HepG2 (cell line): ENCODE data around the gene WNK4. TPM values are rescaled to one million over a fixed set of nuclear protein-coding genes. Genes with fewer than 3 reads are reported as not detected.

Source experiments
- AKAP8 ChIP-seq: sonication (generic); formaldehyde crosslinking; IDR thresholded peaks from 2 replicates; pipeline ENCODE4 v1.5.1; 2020; ENCODE audit warnings: mild to moderate bottlenecking, missing genetic modification reagents
- DPF2 ChIP-seq: sonication (generic); formaldehyde crosslinking; IDR thresholded peaks from 2 replicates; pipeline ENCODE4 v1.4.0; 2020; ENCODE audit warnings: mild to moderate bottlenecking, low read depth, missing genetic modification reagents, borderline replicate concordance
- GABPB1 ChIP-seq: IDR thresholded peaks from 2 replicates; pipeline ENCODE4 v1.6.1; 2016; ENCODE audit warnings: mild to moderate bottlenecking, missing genetic modification reagents, moderate library complexity, missing compliant biosample characterization
- HBP1 ChIP-seq: IDR thresholded peaks from 2 replicates; pipeline ENCODE4 v1.6.1; 2016; ENCODE audit warnings: low read depth, control low read depth
- IKZF5 ChIP-seq: IDR thresholded peaks from 2 replicates; pipeline ENCODE4 v1.6.1; 2018; ENCODE audit warnings: missing genetic modification reagents, mild to moderate bottlenecking, missing compliant biosample characterization
- KDM5A ChIP-seq: fragments of 200-600 bp; sonication (generic); IDR thresholded peaks from 2 replicates; pipeline ENCODE4 v1.7.0; 2018; ENCODE audit warnings: antibody characterized with exemption, mild to moderate bottlenecking, low read length, borderline replicate concordance
- KLF11 ChIP-seq: IDR thresholded peaks from 2 replicates; pipeline ENCODE4 v1.6.1; 2016; ENCODE audit warnings: missing compliant biosample characterization
- LBX2 ChIP-seq: sonication (generic); formaldehyde crosslinking; IDR thresholded peaks from 2 replicates; pipeline ENCODE4 v1.5.0; 2020; ENCODE audit warnings: missing genetic modification reagents, mild to moderate bottlenecking, borderline replicate concordance
- PHF8 ChIP-seq: sonication (generic); formaldehyde crosslinking; IDR thresholded peaks from 2 replicates; pipeline ENCODE4 v1.5.0; 2020; ENCODE audit warnings: missing genetic modification reagents
- SMAD1 ChIP-seq: sonication (generic); formaldehyde crosslinking; IDR thresholded peaks from 2 replicates; pipeline ENCODE4 v1.4.0; 2020; ENCODE audit warnings: missing genetic modification reagents, low read depth, mild to moderate bottlenecking, borderline replicate concordance
- SNAPC2 ChIP-seq: sonication (generic); formaldehyde crosslinking; IDR thresholded peaks from 2 replicates; pipeline ENCODE4 v1.8.1; 2022; ENCODE audit warnings: mild to moderate bottlenecking, missing genetic modification reagents
- SOX5 ChIP-seq: IDR thresholded peaks from 2 replicates; pipeline ENCODE4 v1.6.1; 2016; ENCODE audit warnings: borderline replicate concordance
- TARDBP ChIP-seq: sonication (generic); formaldehyde crosslinking; IDR thresholded peaks from 2 replicates; pipeline ENCODE4 v1.8.0; 2022; ENCODE audit warnings: mild to moderate bottlenecking, missing genetic modification reagents
- TBX2 ChIP-seq: sonication (generic); formaldehyde crosslinking; IDR thresholded peaks from 2 replicates; pipeline ENCODE4 v1.5.0; 2020; ENCODE audit warnings: missing genetic modification reagents, mild to moderate bottlenecking, borderline replicate concordance
- ZBTB25 ChIP-seq: IDR thresholded peaks from 2 replicates; pipeline ENCODE4 v1.6.1; 2018; ENCODE audit warnings: missing genetic modification reagents
- ZEB1 ChIP-seq: IDR thresholded peaks from 2 replicates; pipeline ENCODE4 v1.6.1; 2012; ENCODE audit warnings: mild to moderate bottlenecking, low read depth, inconsistent platforms; ENCODE audit not compliant: insufficient replicate concordance
- ZNF225 ChIP-seq: sonication (generic); formaldehyde crosslinking; IDR thresholded peaks from 2 replicates; pipeline ENCODE4 v1.4.0; 2020; ENCODE audit warnings: mild to moderate bottlenecking, missing genetic modification reagents
- ZNF317 ChIP-seq: sonication (generic); formaldehyde crosslinking; IDR thresholded peaks from 2 replicates; pipeline ENCODE4 v1.5.0; 2020; ENCODE audit warnings: mild to moderate bottlenecking, missing genetic modification reagents
- ZNF557 ChIP-seq: sonication (generic); formaldehyde crosslinking; IDR thresholded peaks from 2 replicates; pipeline ENCODE4 v1.4.0; 2020; ENCODE audit warnings: missing genetic modification reagents
- ZNF619 ChIP-seq: sonication (generic); formaldehyde crosslinking; IDR thresholded peaks from 2 replicates; pipeline ENCODE4 v1.4.0; 2020; ENCODE audit warnings: mild to moderate bottlenecking, missing genetic modification reagents
- ZNF891 ChIP-seq: sonication (generic); formaldehyde crosslinking; IDR thresholded peaks from 2 replicates; pipeline ENCODE4 v1.5.0; 2020; ENCODE audit warnings: mild to moderate bottlenecking, missing genetic modification reagents
- ZZZ3 ChIP-seq: sonication (generic); formaldehyde crosslinking; IDR thresholded peaks from 2 replicates; pipeline ENCODE4 v1.4.0; 2020; ENCODE audit warnings: missing genetic modification reagents, mild to moderate bottlenecking, borderline replicate concordance
- polyA plus RNA-seq, 8 experiments: library from polyadenylated mRNA; depleted of rRNA in 3 of 8; stranded (reverse) in 7 of 8; unstranded in 1 of 8; fragments of >200 nt; fragmentation: Illumina TruSeq in 4 of 8; extraction: Trizol in 4 of 8; gene quantifications; 2 replicates each; pipeline versions ENCODE4 v1.2.1 to v1.2.3, GENCODE V29; 2011 to 2016; ENCODE audit warnings: low read depth in 4 of 8, missing spikeins in 1 of 8, mixed read lengths in 1 of 8; ENCODE audit not compliant: insufficient read depth in 1 of 8
- total RNA-seq, 5 experiments: library from RNA; depleted of rRNA; stranded (reverse); fragments of >200 nt; fragmentation: Illumina TruSeq; extraction: Trizol; gene quantifications; 2 replicates each; pipeline ENCODE4 v1.2.3, GENCODE V29; 2016; ENCODE audit warnings: low read depth in 1 of 5
- TF ChIP-seq, protein P1 (sequence below): sonication (generic); formaldehyde crosslinking; IDR thresholded peaks from 2 replicates; pipeline ENCODE4 v1.5.1; 2020; ENCODE audit warnings: missing genetic modification reagents, mild to moderate bottlenecking, borderline replicate concordance

The WNK4 gene
- total and polyA plus RNA-seq, 2 of the 13 experiments (the other 11 are each of a cell fraction or from before 2014, with no cell fraction given): 2.7 to 13.7 TPM

- TF ChIP-seq, protein P1, sequence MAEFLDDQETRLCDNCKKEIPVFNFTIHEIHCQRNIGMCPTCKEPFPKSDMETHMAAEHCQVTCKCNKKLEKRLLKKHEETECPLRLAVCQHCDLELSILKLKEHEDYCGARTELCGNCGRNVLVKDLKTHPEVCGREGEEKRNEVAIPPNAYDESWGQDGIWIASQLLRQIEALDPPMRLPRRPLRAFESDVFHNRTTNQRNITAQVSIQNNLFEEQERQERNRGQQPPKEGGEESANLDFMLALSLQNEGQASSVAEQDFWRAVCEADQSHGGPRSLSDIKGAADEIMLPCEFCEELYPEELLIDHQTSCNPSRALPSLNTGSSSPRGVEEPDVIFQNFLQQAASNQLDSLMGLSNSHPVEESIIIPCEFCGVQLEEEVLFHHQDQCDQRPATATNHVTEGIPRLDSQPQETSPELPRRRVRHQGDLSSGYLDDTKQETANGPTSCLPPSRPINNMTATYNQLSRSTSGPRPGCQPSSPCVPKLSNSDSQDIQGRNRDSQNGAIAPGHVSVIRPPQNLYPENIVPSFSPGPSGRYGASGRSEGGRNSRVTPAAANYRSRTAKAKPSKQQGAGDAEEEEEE (CRISPR knock-in tag): 0 out of 2 replicates have a peak, but pooled peaks have one; percentile 60
- TF ChIP-seq DPF2 (CRISPR knock-in tag): 0 out of 2 replicates have a peak, but pooled peaks have one; percentile 41
- TF ChIP-seq SMAD1 (CRISPR knock-in tag): peak; percentile 70; the same call in 1 of the 2 replicates
- peak; percentile 73 for TF ChIP-seq ZNF317 (CRISPR knock-in tag)
- peak; percentile 33; the same call in 1 of the 2 replicates for TF ChIP-seq PHF8 (CRISPR knock-in tag)
- TF ChIP-seq IKZF5 (CRISPR knock-in tag): peak; percentile 2; the same call in 1 of the 2 replicates
- TF ChIP-seq SNAPC2 (CRISPR knock-in tag): peak; percentile 81
- TF ChIP-seq GABPB1 (CRISPR knock-in tag): peak; percentile 9
- TF ChIP-seq KDM5A: peak; percentile 53; the same call in 1 of the 2 replicates
- TF ChIP-seq ZNF225 (CRISPR knock-in tag): peak; percentile 87
- TF ChIP-seq HBP1: 0 out of 2 replicates have a peak, but pooled peaks have one; percentile 26
- 0 out of 2 replicates have a peak, but pooled peaks have one; percentile 30 for TF ChIP-seq TBX2 (CRISPR knock-in tag)
- TF ChIP-seq AKAP8 (CRISPR knock-in tag): peak; percentile 1; the same call in 1 of the 2 replicates
- TF ChIP-seq ZBTB25: peak; percentile 24; the same call in 1 of the 2 replicates
- peak; percentile 54; the same call in 1 of the 2 replicates for TF ChIP-seq KLF11
- TF ChIP-seq ZZZ3: 0 out of 2 replicates have a peak, but pooled peaks have one; percentile 49
- TF ChIP-seq ZEB1: no peak
- TF ChIP-seq ZNF557 (CRISPR knock-in tag): no peak
- TF ChIP-seq LBX2 (CRISPR knock-in tag): 0 out of 2 replicates have a peak, but pooled peaks have one; percentile 15
- 0 out of 2 replicates have a peak, but pooled peaks have one; percentile 19 for TF ChIP-seq TARDBP
- TF ChIP-seq ZNF891 (CRISPR knock-in tag): peak; percentile 47; the same call in 1 of the 2 replicates
- 0 out of 2 replicates have a peak, but pooled peaks have one; percentile 17 for TF ChIP-seq ZNF619
- TF ChIP-seq SOX5 (CRISPR knock-in tag): peak; percentile 7; the same call in 1 of the 2 replicates
Measured at GRCh38 chr17:42780851-42781638, 635 bp downstream of the WNK4 start (continued).
